ENCODE results near the gene PIKFYVE.

- TF ChIP-seq POLR2A (IDR thresholded peaks at IDR 0.05) (no peak), CTCF (IDR thresholded peaks at IDR 0.05) (no peak)
Measured at GRCh38 chr2:208359632-208359986, 93.6 kb downstream of the PIKFYVE start.

Measured in breast epithelium (tissue), 3 donors.